SJCRH30 (cell line): ENCODE measurements around the gene FNDC1. TPM values are rescaled to one million over a fixed set of nuclear protein-coding genes. Genes with fewer than 3 reads are reported as not detected.

Experiments used
- DNase-seq, 2 experiments: peaks; one replicate each; pipeline ENCODE4 v3.0.0-alpha.2; 2015 to 2020
- H3K27ac ChIP-seq: fragments of 250-450 bp; sonication (Bioruptor Pico); 2 replicates; pipeline ENCODE4 v1.5.1; 2020; ENCODE audit warnings: mild to moderate bottlenecking, moderate library complexity
- H3K27me3 ChIP-seq: fragments of 250-450 bp; sonication (Bioruptor Pico); 2 replicates; pipeline ENCODE4 v1.5.1; 2020; ENCODE audit warnings: mild to moderate bottlenecking, moderate library complexity
- H3K36me3 ChIP-seq: fragments of 250-450 bp; sonication (Bioruptor Pico); 2 replicates; pipeline ENCODE4 v1.5.1; 2020; ENCODE audit warnings: mild to moderate bottlenecking, moderate library complexity
- H3K4me1 ChIP-seq: fragments of 250-450 bp; sonication (Bioruptor Pico); 2 replicates; pipeline ENCODE4 v1.5.1; 2020; ENCODE audit warnings: mild to moderate bottlenecking, moderate library complexity
- H3K4me3 ChIP-seq: fragments of 250-450 bp; sonication (Bioruptor Pico); 2 replicates; pipeline ENCODE4 v1.5.1; 2020; ENCODE audit warnings: mild to moderate bottlenecking, moderate library complexity
- H3K9me3 ChIP-seq: fragments of 250-450 bp; sonication (Bioruptor Pico); replicated peaks from 2 replicates; pipeline ENCODE4 v1.5.1; 2020; ENCODE audit warnings: mild to moderate bottlenecking, moderate library complexity
- total RNA-seq: library from RNA; depleted of rRNA; stranded (reverse); fragments of >200 nt; shearing (Covaris generic); gene quantifications from 2 replicates; pipeline ENCODE4 v1.2.3, GENCODE V29; 2014

Gene FNDC1
- total RNA-seq, 1 experiment from 2014 or later, result not detected

GRCh38 chr6:159203304-159204005 is 34.3 kb downstream of the FNDC1 start:
- Histone ChIP-seq H3K4me1 (no peaks in the 10 kb centered on the region), H3K36me3 (no peaks in the 10 kb centered on the region), H3K9me3 (no peaks in the 10 kb centered on the region), H3K27ac (no peak overlapping the region), H3K27me3 (peaks cover 3% of the 10 kb centered on the region; the same call in 1 of the 2 replicates), H3K4me3 (no peak overlapping the region)
- DNase-seq, result no peak

GRCh38 chr6:159204605-159205004 is 35.4 kb downstream of the FNDC1 start:
- Histone ChIP-seq H3K9me3 (no peaks in the 10 kb centered on the region), H3K27ac (no peak overlapping the region), H3K4me3 (no peak overlapping the region), H3K4me1 (no peaks in the 10 kb centered on the region), H3K36me3 (no peaks in the 10 kb centered on the region), H3K27me3 (peaks cover 4% of the 10 kb centered on the region; the same call in 1 of the 2 replicates)
- DNase-seq, result no peak

- DNase-seq, result no peak
- H3K27ac ChIP-seq, result no peak overlapping the region
Measured at GRCh38 chr6:159212028-159212427, 42.8 kb downstream of the FNDC1 start.

GRCh38 chr6:159212525-159213280 is 43.5 kb downstream of the FNDC1 start:
- no peak overlapping the region for H3K4me3 ChIP-seq
- H3K27me3 ChIP-seq, result peaks cover 7% of the 10 kb centered on the region
- no peak for DNase-seq
- H3K27ac ChIP-seq, result no peak overlapping the region
- no peaks in the 10 kb centered on the region for H3K36me3 ChIP-seq
- H3K4me1 ChIP-seq, result no peaks in the 10 kb centered on the region
- no peaks in the 10 kb centered on the region for H3K9me3 ChIP-seq

More at GRCh38 chr6:159212028-159212427, 42.8 kb downstream of the FNDC1 start:
- H3K4me1 ChIP-seq, result no peaks in the 10 kb centered on the region
- no peaks in the 10 kb centered on the region for H3K9me3 ChIP-seq
- H3K36me3 ChIP-seq, result no peaks in the 10 kb centered on the region
- H3K4me3 ChIP-seq, result no peak overlapping the region
- peaks cover 7% of the 10 kb centered on the region for H3K27me3 ChIP-seq

GRCh38 chr6:159213405-159213804 is 44.2 kb downstream of the FNDC1 start:
- Histone ChIP-seq H3K9me3 (no peaks in the 10 kb centered on the region), H3K27me3 (peaks cover 4% of the 10 kb centered on the region), H3K27ac (no peak overlapping the region), H3K4me3 (no peak overlapping the region), H3K36me3 (no peaks in the 10 kb centered on the region), H3K4me1 (no peaks in the 10 kb centered on the region)
- no peak for DNase-seq

GRCh38 chr6:159214281-159214680 is 45.1 kb downstream of the FNDC1 start:
- no peaks in the 10 kb centered on the region for H3K4me1 ChIP-seq
- DNase-seq, result no peak
- H3K9me3 ChIP-seq, result no peaks in the 10 kb centered on the region
- H3K36me3 ChIP-seq, result no peaks in the 10 kb centered on the region
- no peak overlapping the region for H3K4me3 ChIP-seq
- no peak overlapping the region for H3K27ac ChIP-seq
- peaks cover 3% of the 10 kb centered on the region; the same call in 1 of the 2 replicates for H3K27me3 ChIP-seq

- Histone ChIP-seq H3K4me3 (no peak overlapping the region), H3K9me3 (no peaks in the 10 kb centered on the region), H3K36me3 (no peaks in the 10 kb centered on the region), H3K4me1 (no peaks in the 10 kb centered on the region), H3K27ac (no peak overlapping the region), H3K27me3 (peaks cover 8% of the 10 kb centered on the region; the same call in 1 of the 2 replicates)
- peak in 1 of 2 experiments; percentile 8 for DNase-seq
Measured at GRCh38 chr6:159217595-159218275, 48.5 kb downstream of the FNDC1 start.

GRCh38 chr6:159220093-159220492 is 50.9 kb downstream of the FNDC1 start:
- no peak overlapping the region for H3K4me3 ChIP-seq
- no peak for DNase-seq
- H3K27ac ChIP-seq, result no peak overlapping the region
- no peaks in the 10 kb centered on the region for H3K36me3 ChIP-seq
- H3K4me1 ChIP-seq, result no peaks in the 10 kb centered on the region
- peaks cover 5% of the 10 kb centered on the region; the same call in 1 of the 2 replicates for H3K27me3 ChIP-seq
- H3K9me3 ChIP-seq, result no peaks in the 10 kb centered on the region; the same call in 1 of the 2 replicates

GRCh38 chr6:159221486-159222170 is 52.4 kb downstream of the FNDC1 start:
- no peaks in the 10 kb centered on the region; the same call in 1 of the 2 replicates for H3K9me3 ChIP-seq
- no peaks in the 10 kb centered on the region for H3K4me1 ChIP-seq
- no peak overlapping the region for H3K4me3 ChIP-seq
- H3K27ac ChIP-seq, result no peak overlapping the region
- no peaks in the 10 kb centered on the region for H3K36me3 ChIP-seq
- peaks cover 5% of the 10 kb centered on the region; the same call in 1 of the 2 replicates for H3K27me3 ChIP-seq
- no peak for DNase-seq

GRCh38 chr6:159224452-159224851 is 55.3 kb downstream of the FNDC1 start:
- no peak overlapping the region for H3K4me3 ChIP-seq
- peaks cover 5% of the 10 kb centered on the region; the same call in 1 of the 2 replicates for H3K27me3 ChIP-seq
- no peaks in the 10 kb centered on the region; the same call in 1 of the 2 replicates for H3K9me3 ChIP-seq
- H3K4me1 ChIP-seq, result no peaks in the 10 kb centered on the region
- H3K27ac ChIP-seq, result no peak overlapping the region
- H3K36me3 ChIP-seq, result no peaks in the 10 kb centered on the region
- no peak for DNase-seq

GRCh38 chr6:159229651-159230051 is 60.5 kb downstream of the FNDC1 start:
- H3K9me3 ChIP-seq, result no peaks in the 10 kb centered on the region; the same call in 1 of the 2 replicates
- H3K27ac ChIP-seq, result no peak overlapping the region
- H3K4me3 ChIP-seq, result no peak overlapping the region
- no peaks in the 10 kb centered on the region for H3K36me3 ChIP-seq
- peaks cover 5% of the 10 kb centered on the region; the same call in 1 of the 2 replicates for H3K27me3 ChIP-seq
- no peaks in the 10 kb centered on the region for H3K4me1 ChIP-seq
- DNase-seq, result no peak

- H3K9me3 ChIP-seq, result no peaks in the 10 kb centered on the region
- H3K27me3 ChIP-seq, result peaks cover 5% of the 10 kb centered on the region; the same call in 1 of the 2 replicates
- no peak for DNase-seq
- no peak overlapping the region for H3K4me3 ChIP-seq
- no peaks in the 10 kb centered on the region for H3K36me3 ChIP-seq
- H3K27ac ChIP-seq, result no peak overlapping the region
- no peaks in the 10 kb centered on the region for H3K4me1 ChIP-seq
Measured at GRCh38 chr6:159232106-159232645, 63.0 kb downstream of the FNDC1 start.

GRCh38 chr6:159232751-159233150 is 63.6 kb downstream of the FNDC1 start:
- Histone ChIP-seq H3K36me3 (no peaks in the 10 kb centered on the region), H3K27me3 (peaks cover 5% of the 10 kb centered on the region; the same call in 1 of the 2 replicates), H3K4me3 (no peak overlapping the region), H3K4me1 (no peaks in the 10 kb centered on the region), H3K27ac (no peak overlapping the region), H3K9me3 (no peaks in the 10 kb centered on the region)
- no peak for DNase-seq
